ENCODE results near the gene PTPN11. TPM values are rescaled to one million over a fixed set of nuclear protein-coding genes. Genes with fewer than 3 reads are reported as not detected.

Gene PTPN11
- polyA plus RNA-seq, 3 donors = 11.1 to 41.9 (median 28.8) TPM

GRCh38 chr12:112422531-112422930 lies 3.8 kb downstream of the PTPN11 start:
- no peaks in the 10 kb centered on the region for H3K9me3 Mint-ChIP-seq
- H3K4me3 Mint-ChIP-seq = no peak overlapping the region
- no peak overlapping the region for H3K9ac ChIP-seq (ENCODE audit: insufficient read depth, low read length, poor library complexity, severe bottlenecking)
- no peak for TF ChIP-seq CTCF (IDR thresholded peaks at IDR 0.05)
- H3K36me3 Mint-ChIP-seq = peaks cover 5 to 21% of the 10 kb centered on the region in 2 donors
- WGBS (ENCODE audit: insufficient coverage) = 60% methylated on average over 1 of the region's 5 CpGs
- peaks cover 63% of the 10 kb centered on the region for H4K20me1 ChIP-seq (ENCODE audit: insufficient read depth, low read length)
- H3K27me3 Mint-ChIP-seq (ENCODE audit: low read depth in 3 of 3) = peaks cover 0 to 1% (median 0%) of the 10 kb centered on the region in 3 donors
- no peak overlapping the region for H2AFZ ChIP-seq (ENCODE audit: insufficient read depth, low read depth, low read length, poor library complexity, severe bottlenecking)
- intact Hi-C loops (cut with micrococcal nuclease) = no loop called here
- no peaks in the 10 kb centered on the region for H3K9me3 ChIP-seq (replicated peaks in 1 of 2; ENCODE audit: control insufficient read depth in 1 of 2, insufficient read depth in 1 of 2, low read length in 2 of 2)
- peaks cover 0 to 9% of the 10 kb centered on the region in 2 donors for H3K36me3 ChIP-seq (replicated peaks in 1 of 2; ENCODE audit: control insufficient read depth in 1 of 2, insufficient read depth in 2 of 2, low read length in 2 of 2)
- H3K4me2 ChIP-seq (replicated peaks; ENCODE audit: extremely low read depth, low read length, poor library complexity, severe bottlenecking) = no peak overlapping the region
- no peak for DNase-seq
- H3K27me3 ChIP-seq (ENCODE audit: control insufficient read depth in 2 of 2, insufficient read depth in 2 of 2, low read length in 2 of 2) = no peaks in the 10 kb centered on the region
- H3K27ac ChIP-seq (ENCODE audit: low read depth in 1 of 2, low read length in 2 of 2) = no peak overlapping the region
- peaks cover 29% of the 10 kb centered on the region for H3K4me1 Mint-ChIP-seq
- H3K79me2 ChIP-seq (ENCODE audit: insufficient read depth, low read length) = peaks cover 88% of the 10 kb centered on the region
- peak overlapping the region in 3 of 7 donors; percentile 6 to 35 (median 26) for H3K27ac Mint-ChIP-seq
- H3K4me1 ChIP-seq (ENCODE audit: control insufficient read depth in 1 of 2, insufficient read depth in 2 of 2, low read length in 2 of 2) = peaks cover 19 to 24% of the 10 kb centered on the region in 2 donors
- no peak overlapping the region for H3K4me3 ChIP-seq (replicated peaks in 1 of 3; ENCODE audit: low read depth in 2 of 3, low read length in 3 of 3)

- Histone ChIP-seq H3K79me2 (ENCODE audit: insufficient read depth, low read length) (peaks cover 93% of the 10 kb centered on the region), H3K9ac (ENCODE audit: insufficient read depth, low read length, poor library complexity, severe bottlenecking) (no peak overlapping the region), H3K27me3 (ENCODE audit: control insufficient read depth in 2 of 2, insufficient read depth in 2 of 2, low read length in 2 of 2) (no peaks in the 10 kb centered on the region), H3K27ac (ENCODE audit: low read depth in 1 of 2, low read length in 2 of 2) (no peak overlapping the region), H2AFZ (ENCODE audit: insufficient read depth, low read depth, low read length, poor library complexity, severe bottlenecking) (no peak overlapping the region), H3K4me2 (replicated peaks; ENCODE audit: extremely low read depth, low read length, poor library complexity, severe bottlenecking) (no peak overlapping the region), H3K36me3 (replicated peaks in 1 of 2; ENCODE audit: control insufficient read depth in 1 of 2, insufficient read depth in 2 of 2, low read length in 2 of 2) (peaks cover 0 to 9% of the 10 kb centered on the region in 2 donors), H3K4me3 (replicated peaks in 1 of 3; ENCODE audit: low read depth in 2 of 3, low read length in 3 of 3) (no peak overlapping the region), H4K20me1 (ENCODE audit: insufficient read depth, low read length) (peaks cover 66% of the 10 kb centered on the region), H3K9me3 (replicated peaks in 1 of 2; ENCODE audit: control insufficient read depth in 1 of 2, insufficient read depth in 1 of 2, low read length in 2 of 2) (no peaks in the 10 kb centered on the region), H3K4me1 (ENCODE audit: control insufficient read depth in 1 of 2, insufficient read depth in 2 of 2, low read length in 2 of 2) (peaks cover 13 to 18% of the 10 kb centered on the region in 2 donors)
- H3K4me1 Mint-ChIP-seq = peaks cover 26% of the 10 kb centered on the region
- intact Hi-C loops (cut with micrococcal nuclease) = no loop called here
- peak overlapping the region in 1 of 7 donors; percentile 2 for H3K27ac Mint-ChIP-seq
- TF ChIP-seq CTCF (IDR thresholded peaks at IDR 0.05) = no peak
- no peaks in the 10 kb centered on the region for H3K9me3 Mint-ChIP-seq
- no peak for DNase-seq
- WGBS (ENCODE audit: insufficient coverage) = 100% methylated on average over 3 of the region's 3 CpGs
- peaks cover 12 to 29% of the 10 kb centered on the region in 2 donors for H3K36me3 Mint-ChIP-seq
- H3K27me3 Mint-ChIP-seq (ENCODE audit: low read depth in 3 of 3) = peaks cover 0 to 3% (median 0%) of the 10 kb centered on the region in 3 donors
- no peak overlapping the region for H3K4me3 Mint-ChIP-seq
Measured at GRCh38 chr12:112424126-112424525, 5.4 kb downstream of the PTPN11 start.

Data from CD14-positive monocyte (primary cell).